Measurements from ENCODE around the gene GNMT.

GRCh38 chr6:42933205-42933604 lies 27.3 kb upstream of the GNMT start:
- TF ChIP-seq EP300 (IDR thresholded peaks at IDR 0.05) (no peak), CTCF (IDR thresholded peaks at IDR 0.05) (no peak), POLR2A (IDR thresholded peaks at IDR 0.05) (no peak)
